ENCODE results near the gene NUP210L.

DNA sequence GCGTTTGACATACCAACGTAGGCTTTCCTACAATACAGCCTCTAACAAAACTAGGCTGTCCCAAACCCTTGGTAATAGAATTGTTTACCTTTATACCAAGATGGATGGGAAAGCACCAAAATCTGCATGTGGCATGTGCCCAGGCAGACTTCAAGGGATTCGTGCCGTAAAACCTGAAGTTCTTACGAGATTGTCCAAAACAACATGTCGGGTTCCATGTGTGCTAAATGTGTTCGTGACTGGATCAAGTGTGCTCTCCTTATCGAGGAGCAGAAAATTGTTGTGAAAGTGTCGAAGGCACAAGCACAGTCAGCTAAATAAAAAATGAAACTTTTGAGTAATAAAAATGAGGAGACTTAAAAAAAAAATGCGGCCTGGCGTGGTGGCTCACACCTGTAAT, 159.2 kb downstream of the NUP210L start:
- no peak for TF ChIP-seq POLR2A (IDR thresholded peaks at IDR 0.05)
- TF ChIP-seq, protein P1, sequence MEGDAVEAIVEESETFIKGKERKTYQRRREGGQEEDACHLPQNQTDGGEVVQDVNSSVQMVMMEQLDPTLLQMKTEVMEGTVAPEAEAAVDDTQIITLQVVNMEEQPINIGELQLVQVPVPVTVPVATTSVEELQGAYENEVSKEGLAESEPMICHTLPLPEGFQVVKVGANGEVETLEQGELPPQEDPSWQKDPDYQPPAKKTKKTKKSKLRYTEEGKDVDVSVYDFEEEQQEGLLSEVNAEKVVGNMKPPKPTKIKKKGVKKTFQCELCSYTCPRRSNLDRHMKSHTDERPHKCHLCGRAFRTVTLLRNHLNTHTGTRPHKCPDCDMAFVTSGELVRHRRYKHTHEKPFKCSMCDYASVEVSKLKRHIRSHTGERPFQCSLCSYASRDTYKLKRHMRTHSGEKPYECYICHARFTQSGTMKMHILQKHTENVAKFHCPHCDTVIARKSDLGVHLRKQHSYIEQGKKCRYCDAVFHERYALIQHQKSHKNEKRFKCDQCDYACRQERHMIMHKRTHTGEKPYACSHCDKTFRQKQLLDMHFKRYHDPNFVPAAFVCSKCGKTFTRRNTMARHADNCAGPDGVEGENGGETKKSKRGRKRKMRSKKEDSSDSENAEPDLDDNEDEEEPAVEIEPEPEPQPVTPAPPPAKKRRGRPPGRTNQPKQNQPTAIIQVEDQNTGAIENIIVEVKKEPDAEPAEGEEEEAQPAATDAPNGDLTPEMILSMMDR (IDR thresholded peaks at IDR 0.05): no peak

All from uterus (tissue), 2 donors.